Gastroesophageal sphincter (tissue), 4 donors: ENCODE measurements around the gene DDC. TPM values are rescaled to one million over a fixed set of nuclear protein-coding genes. Genes with fewer than 3 reads are reported as not detected.
A peak's percentile ranks its signal among the peaks of the same experiment; 100 is the strongest.
"Not testable (repeated sequence)": the region's sequence is repeated elsewhere in the genome, so short reads cannot be mapped to it uniquely, and the experiment has no call there.

Source experiments
- ATAC-seq: fragments of 150-250 bp; one replicate; pipeline ENCODE4 v1.9.1; 2016; ENCODE audit warnings: mild to moderate bottlenecking, moderate library complexity
- H3K27ac ChIP-seq, 4 donors: fragments of 200-600 bp; sonication (generic) in 3 of 4; 1 replicate in 3 of 4; 2 replicates in 1 of 4; pipeline ENCODE4 v1.5.1; 2016 to 2019
- H3K27me3 ChIP-seq: fragments of 200-600 bp; sonication (generic); one replicate; pipeline ENCODE4 v1.5.1; 2019
- H3K36me3 ChIP-seq, 2 donors: fragments of 200-600 bp; sonication (generic); one replicate each; pipeline ENCODE4 v1.5.1; 2019; ENCODE audit warnings: control low read depth in 1 of 2
- H3K4me1 ChIP-seq, 3 donors: fragments of 200-600 bp; sonication (generic); 1 replicate in 2 of 3; 2 replicates in 1 of 3; pipeline ENCODE4 v1.5.1; 2016 to 2019; ENCODE audit warnings: control low read depth in 2 of 3
- H3K4me3 ChIP-seq, 2 donors: fragments of 200-600 bp; sonication (generic); one replicate each; pipeline ENCODE4 v1.5.1; 2019; ENCODE audit warnings: mild to moderate bottlenecking in 1 of 2, moderate library complexity in 1 of 2
- H3K9me3 ChIP-seq, 3 donors: fragments of 200-600 bp; sonication (generic); one replicate each; pipeline ENCODE4 v1.5.1; 2017 to 2019; ENCODE audit warnings: control low read depth in 2 of 3
- EP300 ChIP-seq: sonication (generic); formaldehyde crosslinking; IDR thresholded peaks from one replicate; pipeline ENCODE4 v1.6.1; 2017; ENCODE audit warnings: antibody characterized with exemption, mild to moderate bottlenecking
- POLR2A ChIP-seq, 2 donors: fragments of 450-650 bp; IDR thresholded peaks; one replicate each; pipeline ENCODE4 v1.6.1; 2017; ENCODE audit warnings: antibody characterized with exemption in 2 of 2, mild to moderate bottlenecking in 2 of 2, moderate library complexity in 1 of 2
- POLR2AphosphoS5 ChIP-seq: sonication (generic); formaldehyde crosslinking; IDR thresholded peaks from one replicate; pipeline ENCODE4 v1.6.1; 2017; ENCODE audit warnings: antibody characterized with exemption
- WGBS, 2 donors: methylation state at CpG; one replicate each; pipeline ENCODE4 v1.1.5; 2018; ENCODE audit warnings: low coverage in 1 of 2; 5-methylcytosine and 5-hydroxymethylcytosine counted together
- total RNA-seq, 4 donors: library from RNA; depleted of rRNA; stranded (reverse); fragments of >200 nt; gene quantifications; one replicate each; pipeline ENCODE4 v1.1.0, GENCODE V29; 2016
- TF ChIP-seq, protein P1 (sequence below), 4 experiments: fragments of 200-600 bp in 2 of 4; fragments of 450-650 bp in 2 of 4; sonication (generic) in 1 of 4; IDR thresholded peaks; one replicate each; pipeline ENCODE4 v1.5.1; 2017 to 2019; ENCODE audit warnings: antibody characterized with exemption in 4 of 4, mild to moderate bottlenecking in 2 of 4, moderate library complexity in 2 of 4

The DDC gene
- total RNA-seq, 4 donors from 2014 or later, result not detected

- Histone ChIP-seq H3K4me1 (no peaks in the 10 kb centered on the region), H3K27me3 (peaks cover 9% of the 10 kb centered on the region), H3K9me3 (no peaks in the 10 kb centered on the region), H3K4me3 (no peak overlapping the region), H3K27ac (no peak overlapping the region), H3K36me3 (no peaks in the 10 kb centered on the region)
- TF ChIP-seq EP300 (no peak), POLR2A (IDR thresholded peaks at IDR 0.05) (no peak)
- TF ChIP-seq, protein P1, sequence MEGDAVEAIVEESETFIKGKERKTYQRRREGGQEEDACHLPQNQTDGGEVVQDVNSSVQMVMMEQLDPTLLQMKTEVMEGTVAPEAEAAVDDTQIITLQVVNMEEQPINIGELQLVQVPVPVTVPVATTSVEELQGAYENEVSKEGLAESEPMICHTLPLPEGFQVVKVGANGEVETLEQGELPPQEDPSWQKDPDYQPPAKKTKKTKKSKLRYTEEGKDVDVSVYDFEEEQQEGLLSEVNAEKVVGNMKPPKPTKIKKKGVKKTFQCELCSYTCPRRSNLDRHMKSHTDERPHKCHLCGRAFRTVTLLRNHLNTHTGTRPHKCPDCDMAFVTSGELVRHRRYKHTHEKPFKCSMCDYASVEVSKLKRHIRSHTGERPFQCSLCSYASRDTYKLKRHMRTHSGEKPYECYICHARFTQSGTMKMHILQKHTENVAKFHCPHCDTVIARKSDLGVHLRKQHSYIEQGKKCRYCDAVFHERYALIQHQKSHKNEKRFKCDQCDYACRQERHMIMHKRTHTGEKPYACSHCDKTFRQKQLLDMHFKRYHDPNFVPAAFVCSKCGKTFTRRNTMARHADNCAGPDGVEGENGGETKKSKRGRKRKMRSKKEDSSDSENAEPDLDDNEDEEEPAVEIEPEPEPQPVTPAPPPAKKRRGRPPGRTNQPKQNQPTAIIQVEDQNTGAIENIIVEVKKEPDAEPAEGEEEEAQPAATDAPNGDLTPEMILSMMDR (IDR thresholded peaks at IDR 0.05), result no peak
- WGBS, 2 donors, result 89% methylated on average over 3 of the region's 4 CpGs; no CpG with 5 or more reads in 1 of the 2 donors
- ATAC-seq, result no peak
Measured at GRCh38 chr7:50538478-50538877, 26.7 kb downstream of the DDC start.

DNA sequence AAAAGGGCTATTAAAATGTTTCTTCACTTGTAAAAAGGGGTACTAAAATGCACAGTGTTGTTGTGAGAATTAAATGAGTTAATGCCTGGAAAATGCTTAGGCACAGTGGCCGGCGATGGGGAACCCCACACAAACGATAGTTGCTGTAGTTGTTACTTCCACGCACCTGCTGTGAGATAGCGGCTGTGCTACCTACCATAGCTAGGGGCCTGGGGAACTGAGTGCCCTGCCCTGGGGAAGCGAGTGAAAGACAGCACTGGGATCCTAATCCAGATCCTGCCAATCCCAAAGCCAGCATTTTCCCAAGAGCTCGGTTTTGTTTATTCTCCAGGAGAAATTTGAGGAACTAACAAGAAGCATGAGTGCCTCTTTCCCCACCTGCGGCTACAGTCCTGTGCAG, 27.8 kb downstream of the DDC start:
- whole genome bisulfite sequencing, 2 donors, result 67 to 78% methylated on average over 3 to 8 of the region's 8 CpGs
- Histone ChIP-seq H3K27ac (no peak overlapping the region), H3K36me3 (no peaks in the 10 kb centered on the region), H3K4me3 (no peak overlapping the region), H3K27me3 (peaks cover 9% of the 10 kb centered on the region), H3K9me3 (no peaks in the 10 kb centered on the region), H3K4me1 (no peaks in the 10 kb centered on the region)
- no peak for TF ChIP-seq EP300
- TF ChIP-seq POLR2AphosphoS5, result no peak
- TF ChIP-seq, protein P1 (IDR thresholded peaks at IDR 0.05), result no peak
- no peak for TF ChIP-seq POLR2A (IDR thresholded peaks at IDR 0.05)
- no peak for ATAC-seq

DNA sequence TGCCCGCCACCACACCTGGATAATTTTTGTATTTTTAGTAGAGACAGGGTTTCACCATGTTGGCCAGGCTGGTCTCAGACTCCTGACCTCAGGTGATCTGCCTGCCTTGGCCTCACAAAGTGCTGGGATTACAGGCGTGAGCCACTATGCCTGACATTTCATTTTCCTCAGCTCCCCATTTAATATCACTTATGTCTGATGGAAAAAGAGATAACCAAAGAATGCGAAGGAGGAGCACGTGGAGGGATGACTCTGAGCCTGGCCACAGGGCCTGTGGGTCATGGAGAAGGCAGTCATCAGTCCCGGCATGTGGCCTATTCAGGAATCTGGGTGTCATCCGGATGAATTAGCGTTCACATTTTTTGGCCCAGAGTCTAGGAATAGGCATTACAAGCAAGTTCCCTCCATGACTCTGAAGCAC, 29.9 kb downstream of the DDC start:
- not testable (repeated sequence) for H3K27ac ChIP-seq, H3K4me1 ChIP-seq, H3K36me3 ChIP-seq, H3K9me3 ChIP-seq, H3K4me3 ChIP-seq, ATAC-seq
- 11 to 74% methylated on average over 1 to 4 of the region's 7 CpGs for WGBS, 2 donors
- peaks cover 23% of the 10 kb centered on the region for H3K27me3 ChIP-seq

DNA sequence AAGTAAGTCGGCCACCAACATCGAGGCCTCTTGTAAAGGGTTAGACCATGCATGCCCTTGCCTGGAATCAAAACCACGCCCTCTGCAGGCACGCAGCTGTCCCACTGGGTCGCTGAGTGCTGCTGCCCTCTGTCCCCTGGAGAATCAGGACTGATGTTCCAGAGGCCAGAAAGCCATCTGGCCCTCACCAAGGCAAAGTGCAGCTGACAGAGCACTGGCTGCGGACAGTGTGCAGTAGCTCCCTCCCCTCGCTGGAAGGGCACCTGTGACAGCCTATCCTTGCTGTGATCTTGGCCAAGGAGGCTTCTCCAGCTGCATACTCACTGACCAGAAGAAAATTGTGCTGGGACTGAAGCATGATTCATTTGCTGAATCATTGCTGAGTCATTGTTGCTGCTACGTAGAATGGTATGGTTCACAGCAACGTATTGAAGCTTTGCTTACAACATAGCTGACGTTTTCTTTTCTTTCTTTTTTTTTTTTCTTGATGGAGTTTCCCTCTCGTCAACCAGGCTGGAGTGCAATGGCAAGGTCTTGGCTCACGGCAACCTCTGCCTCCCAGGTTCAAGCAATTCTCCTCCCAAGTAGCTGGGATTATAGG, 30.4 kb downstream of the DDC start:
- WGBS, 2 donors, result 48 to 100% methylated on average over 1 to 9 of the region's 12 CpGs
- Histone ChIP-seq H3K27me3 (peaks cover 26% of the 10 kb centered on the region), H3K9me3 (no peaks in the 10 kb centered on the region), H3K27ac (no peak overlapping the region), H3K36me3 (no peaks in the 10 kb centered on the region), H3K4me1 (no peaks in the 10 kb centered on the region), H3K4me3 (no peak overlapping the region)
- no peak for ATAC-seq
- peak; percentile 40 for TF ChIP-seq POLR2AphosphoS5
- no peak for TF ChIP-seq EP300
- no peak for TF ChIP-seq POLR2A (IDR thresholded peaks at IDR 0.05)
- TF ChIP-seq, protein P1 (IDR thresholded peaks at IDR 0.05), result no peak

GRCh38 chr7:50533866-50534265, 31.3 kb downstream of the DDC start:
- Histone ChIP-seq H3K27ac (no peak overlapping the region), H3K9me3 (no peaks in the 10 kb centered on the region), H3K36me3 (no peaks in the 10 kb centered on the region), H3K27me3 (peaks cover 25% of the 10 kb centered on the region), H3K4me1 (no peaks in the 10 kb centered on the region), H3K4me3 (no peak overlapping the region)
- no peak for TF ChIP-seq EP300
- TF ChIP-seq, protein P1 (IDR thresholded peaks at IDR 0.05), result no peak
- no peak for TF ChIP-seq POLR2A (IDR thresholded peaks at IDR 0.05)
- TF ChIP-seq POLR2AphosphoS5, result no peak
- 21 to 76% methylated on average over 2 of the region's 3 CpGs for WGBS, 2 donors
- no peak for ATAC-seq
